HG02623 (cell line): ENCODE results near the gene INAFM1.

Source experiments
- ATAC-seq: cut with Tn5 transposase; IDR thresholded peaks from one replicate; pipeline ENCODE4 v1.9.1; 2021; ENCODE audit warnings: moderate library complexity; ENCODE audit not compliant: unreplicated experiment

Gene INAFM1

GRCh38 chr19:47309038-47309437 is 34.4 kb downstream of the INAFM1 start:
- ATAC-seq, result no peak

- no peak for ATAC-seq
These were observed 34.9 kb downstream of the INAFM1 start, which contains the start of gene C5AR1 for GRCh38 chr19:47309608-47310007. Gene C5AR1 (plus strand): TSS chr19:47309861. CDS start chr19:47309896, 35 bp downstream.

DNA sequence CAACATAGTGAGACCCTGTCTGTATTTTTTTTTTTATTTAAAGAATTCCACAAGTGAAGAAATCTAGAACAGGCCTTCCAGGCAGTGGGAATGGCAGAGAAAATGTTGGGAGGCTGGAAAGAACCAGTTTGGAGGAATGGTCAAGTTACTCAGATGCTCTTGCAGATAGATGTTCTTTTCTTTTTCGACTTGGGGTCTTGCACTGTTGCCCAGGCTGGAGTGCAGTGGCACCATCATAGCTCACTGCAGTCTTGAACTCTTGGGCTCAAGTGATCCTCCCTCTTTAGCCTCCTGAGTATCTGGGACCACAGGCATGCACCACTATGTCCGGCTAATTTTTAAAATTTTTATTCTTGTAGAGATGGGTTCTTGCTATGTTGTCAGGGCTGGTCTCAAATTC is 35.6 kb downstream of the INAFM1 start:
- no peak for ATAC-seq

DNA sequence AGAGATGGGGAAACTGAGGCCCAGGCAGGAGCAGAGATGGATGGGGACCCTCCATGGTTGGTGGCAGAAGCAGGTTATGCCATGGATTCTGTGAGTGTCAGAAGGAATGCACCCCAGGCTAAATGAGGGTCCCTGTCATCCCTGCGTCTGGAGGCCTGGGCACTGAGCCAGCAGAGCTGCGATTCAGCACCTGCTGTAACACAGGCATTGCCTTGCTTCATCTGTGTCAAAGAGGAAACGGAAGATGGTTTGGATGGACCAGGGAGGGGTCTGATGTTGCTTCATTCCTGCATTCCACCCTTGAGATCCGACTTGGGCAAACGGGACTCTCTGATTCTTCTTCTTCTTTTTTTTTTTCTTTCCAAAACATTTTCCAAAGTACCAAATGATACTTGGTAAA is 36.1 kb downstream of the INAFM1 start:
- ATAC-seq, result no peak

GRCh38 chr19:47312366-47313006 is 37.8 kb downstream of the INAFM1 start:
- ATAC-seq, result no peak

DNA sequence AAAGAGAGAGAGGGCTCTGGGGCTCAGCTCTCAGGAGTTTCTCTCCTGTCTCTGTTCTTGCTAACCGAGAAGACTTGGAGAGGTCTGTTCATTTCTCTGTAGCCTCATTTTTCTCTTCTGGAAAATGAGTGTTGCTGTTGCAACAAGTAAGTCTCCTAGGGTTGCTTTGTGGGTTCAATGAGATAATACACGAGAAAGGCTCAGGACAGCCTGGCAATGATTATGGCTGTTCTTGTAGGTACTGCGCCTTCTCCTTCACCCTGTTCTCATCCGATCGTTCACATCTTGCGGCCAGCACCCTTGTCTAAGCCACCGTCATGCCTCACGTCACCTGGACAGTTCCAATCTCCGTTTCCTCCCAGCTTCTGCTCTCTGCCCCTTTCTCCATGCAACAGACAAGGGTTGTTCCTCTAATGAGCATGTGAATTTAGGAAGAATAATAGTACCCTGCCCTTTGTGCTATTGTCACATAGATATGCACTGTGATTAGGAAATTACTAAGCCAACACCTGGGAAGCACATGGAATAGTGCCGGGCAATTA is 39.1 kb downstream of the INAFM1 start:
- ATAC-seq, result no peak

DNA sequence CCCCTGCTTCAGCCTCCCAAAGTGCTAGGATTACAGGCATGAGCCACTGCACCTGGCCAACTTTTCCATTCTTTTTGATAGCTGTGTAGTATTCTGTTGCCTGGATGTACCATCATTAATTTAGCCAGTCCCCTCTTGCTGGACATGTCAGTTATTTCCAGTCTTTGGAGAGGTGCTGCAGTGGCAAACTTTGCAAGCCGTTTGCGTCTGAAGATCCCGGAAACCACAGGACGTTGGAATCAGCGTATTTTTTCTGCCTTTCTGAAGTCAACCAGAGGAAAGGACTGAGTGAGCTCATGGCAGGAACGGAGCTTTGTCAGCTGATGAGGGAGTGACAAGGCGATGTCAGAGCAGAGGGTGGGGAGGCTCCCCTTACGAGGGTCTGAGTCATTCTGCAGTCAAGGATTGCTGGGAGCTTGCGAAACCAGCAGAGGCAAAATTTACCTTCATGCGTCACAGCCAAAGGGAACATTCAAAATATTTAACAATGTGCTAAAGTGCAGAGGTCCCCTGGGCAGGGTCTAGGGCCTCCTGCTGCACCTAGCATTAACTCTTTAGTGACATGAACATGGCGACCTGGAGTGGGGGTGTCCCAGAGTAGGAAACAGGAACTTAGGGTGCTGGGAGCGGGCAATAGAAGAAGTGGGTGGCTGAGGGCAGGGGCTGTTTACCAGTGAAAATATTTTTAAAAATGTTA is 40.6 kb downstream of the INAFM1 start:
- no peak for ATAC-seq

DNA sequence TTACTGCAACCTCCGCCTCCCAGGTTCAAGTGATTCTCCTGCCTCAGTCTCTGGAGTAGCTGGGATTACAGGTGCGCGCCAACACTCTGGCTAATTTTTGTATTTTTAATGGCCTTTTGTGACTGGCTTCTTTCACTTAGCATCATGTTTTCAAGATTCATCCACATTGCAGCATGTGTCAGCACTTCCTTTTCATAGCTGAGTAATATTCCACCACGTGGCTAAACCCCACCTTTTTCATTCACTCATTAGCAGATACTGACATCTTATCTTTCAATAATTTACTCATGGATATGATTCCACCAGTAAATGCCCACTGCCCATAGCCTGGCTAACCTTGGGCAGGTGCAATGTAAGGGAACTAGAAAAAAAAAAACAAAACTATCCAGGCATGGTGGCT is 41.8 kb downstream of the INAFM1 start:
- ATAC-seq, result no peak

DNA sequence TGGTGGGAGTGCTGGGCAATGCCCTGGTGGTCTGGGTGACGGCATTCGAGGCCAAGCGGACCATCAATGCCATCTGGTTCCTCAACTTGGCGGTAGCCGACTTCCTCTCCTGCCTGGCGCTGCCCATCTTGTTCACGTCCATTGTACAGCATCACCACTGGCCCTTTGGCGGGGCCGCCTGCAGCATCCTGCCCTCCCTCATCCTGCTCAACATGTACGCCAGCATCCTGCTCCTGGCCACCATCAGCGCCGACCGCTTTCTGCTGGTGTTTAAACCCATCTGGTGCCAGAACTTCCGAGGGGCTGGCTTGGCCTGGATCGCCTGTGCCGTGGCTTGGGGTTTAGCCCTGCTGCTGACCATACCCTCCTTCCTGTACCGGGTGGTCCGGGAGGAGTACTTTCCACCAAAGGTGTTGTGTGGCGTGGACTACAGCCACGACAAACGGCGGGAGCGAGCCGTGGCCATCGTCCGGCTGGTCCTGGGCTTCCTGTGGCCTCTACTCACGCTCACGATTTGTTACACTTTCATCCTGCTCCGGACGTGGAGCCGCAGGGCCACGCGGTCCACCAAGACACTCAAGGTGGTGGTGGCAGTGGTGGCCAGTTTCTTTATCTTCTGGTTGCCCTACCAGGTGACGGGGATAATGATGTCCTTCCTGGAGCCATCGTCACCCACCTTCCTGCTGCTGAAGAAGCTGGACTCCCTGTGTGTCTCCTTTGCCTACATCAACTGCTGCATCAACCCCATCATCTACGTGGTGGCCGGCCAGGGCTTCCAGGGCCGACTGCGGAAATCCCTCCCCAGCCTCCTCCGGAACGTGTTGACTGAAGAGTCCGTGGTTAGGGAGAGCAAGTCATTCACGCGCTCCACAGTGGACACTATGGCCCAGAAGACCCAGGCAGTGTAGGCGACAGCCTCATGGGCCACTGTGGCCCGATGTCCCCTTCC is 45.5 kb downstream of the INAFM1 start:
- ATAC-seq, result no peak

DNA sequence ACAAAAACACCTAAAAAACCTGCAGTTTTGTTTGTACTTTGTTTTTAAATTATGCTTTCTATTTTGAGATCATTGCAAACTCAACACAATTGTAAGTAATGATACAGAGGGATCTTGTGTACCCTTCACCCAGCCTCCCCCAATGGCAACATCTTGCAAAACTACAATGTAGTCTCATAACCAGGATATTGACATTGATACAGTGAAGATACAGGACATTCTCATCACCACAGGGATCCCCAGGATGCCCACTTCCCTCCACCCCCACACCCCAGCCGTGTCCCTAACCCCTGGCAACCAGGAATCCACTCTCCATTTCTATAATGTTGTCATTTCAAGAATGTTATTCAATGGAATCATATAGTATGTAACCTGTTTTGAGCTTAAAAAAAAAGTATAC is 46.9 kb downstream of the INAFM1 start:
- no peak for ATAC-seq

DNA sequence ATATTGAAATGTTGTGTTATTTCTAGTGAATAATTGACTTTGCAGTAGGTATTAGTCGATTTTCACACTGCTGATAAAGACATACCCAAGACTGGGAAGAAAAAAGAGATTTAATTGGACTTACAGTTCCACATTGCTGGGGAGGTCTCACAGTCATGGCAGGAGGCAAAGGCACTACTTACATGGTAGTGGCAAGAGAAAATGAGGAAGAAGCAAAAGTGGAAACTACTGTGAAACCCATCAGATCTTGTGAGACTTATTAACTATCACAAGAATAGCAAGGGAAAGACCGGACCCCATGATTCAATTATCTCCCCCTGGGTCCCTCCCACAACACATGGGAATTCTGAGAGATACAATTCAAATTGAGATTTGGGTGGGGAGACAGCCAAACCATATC is 47.4 kb downstream of the INAFM1 start:
- ATAC-seq, result no peak

- ATAC-seq, result no peak
These were observed 48.7 kb downstream of the INAFM1 start for GRCh38 chr19:47323409-47323808.

GRCh38 chr19:47323872-47324271 is 49.2 kb downstream of the INAFM1 start:
- ATAC-seq, result no peak

DNA sequence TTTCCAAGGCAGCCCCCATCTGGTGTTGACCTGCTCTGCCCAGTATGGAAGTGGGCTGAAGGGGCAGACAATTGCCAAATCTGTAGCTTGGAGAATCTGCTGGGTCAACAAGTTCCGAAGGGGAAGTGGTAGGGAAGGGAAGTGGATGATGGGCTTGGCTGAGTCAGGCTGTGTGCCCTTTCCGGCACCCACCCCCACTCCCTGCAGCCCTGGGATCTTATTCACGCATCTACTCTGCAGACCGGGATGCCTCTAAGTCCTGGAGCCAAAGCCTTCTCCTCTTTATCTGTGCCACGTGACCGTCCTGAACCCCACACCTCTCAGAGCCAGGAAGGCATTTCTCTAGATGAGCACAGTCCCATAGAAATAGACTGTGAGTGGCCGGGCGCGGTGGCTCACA is 49.8 kb downstream of the INAFM1 start:
- no peak for ATAC-seq
